Panc1 (cell line): ENCODE data around the gene FPGS.

Experiments
- CTCF ChIP-seq: fragments of 450-650 bp; IDR thresholded peaks from 2 replicates; pipeline ENCODE4 v1.5.1; 2017; ENCODE audit warnings: mild to moderate bottlenecking
- REST ChIP-seq, 2 experiments: IDR thresholded peaks; 2 replicates each; pipeline ENCODE4 v1.6.1; 2011 to 2012; ENCODE audit warnings: low read depth in 2 of 2, control low read depth in 1 of 2, low read length in 1 of 2, mild to moderate bottlenecking in 1 of 2, moderate library complexity in 1 of 2; ENCODE audit not compliant: insufficient read depth in 1 of 2
- TCF7L2 ChIP-seq: IDR thresholded peaks from 2 replicates; pipeline ENCODE4 v1.6.1; 2011; ENCODE audit warnings: mild to moderate bottlenecking, low read depth, low read length, inconsistent platforms

GRCh38 chr9:127796852-127797370 is 5.8 kb upstream of the FPGS start:
- TF ChIP-seq CTCF (no peak), REST (IDR thresholded peaks at IDR 0.05; ENCODE audit: insufficient read depth in 1 of 2, low read depth in 2 of 2, low read length in 1 of 2) (no peak), TCF7L2 (no peak)
